A673 (cell line): ENCODE measurements around the gene AKAIN1. TPM values are rescaled to one million over a fixed set of nuclear protein-coding genes. Genes with fewer than 3 reads are reported as not detected.

Experiments used
- BruUV-seq: library from RNA; stranded (reverse); fragments of 400-500 nt; replicated peaks from 2 replicates; lab custom pipeline; 2021; lab: Mats Ljungman, UMichigan
- CTCF ChIA-PET: fragments of 300-600 bp; sonication (Branson Sonifier 250); formaldehyde crosslinking; loops from one replicate; lab custom pipeline; 2022; ENCODE audit warnings: antibody characterized with exemption; lab: Charles Lee
- POLR2A ChIA-PET: fragments of 300-600 bp; sonication (Branson Sonifier 250); formaldehyde crosslinking; loops from one replicate; lab custom pipeline; 2022; ENCODE audit warnings: antibody characterized with exemption; ENCODE audit not compliant: low non-redundant PET; lab: Charles Lee
- DNase-seq: peaks from one replicate; pipeline ENCODE4 v3.0.0-alpha.2; 2015; ENCODE audit warnings: low spot score
- H3K27ac ChIP-seq: fragments of 200-600 bp; sonication (generic); 2 replicates; pipeline ENCODE4 v1.5.1; 2016; ENCODE audit warnings: mixed run types, low read depth, mild to moderate bottlenecking, mixed read lengths, antibody characterized with exemption, low read length; ENCODE audit not compliant: poor library complexity, severe bottlenecking
- H3K27me3 ChIP-seq: fragments of 200-600 bp; sonication (generic); replicated peaks from 2 replicates; pipeline ENCODE4 v1.6.1; 2017; ENCODE audit warnings: mixed run types, low read depth, mild to moderate bottlenecking, mixed read lengths, antibody characterized with exemption, low read length; ENCODE audit not compliant: insufficient read depth, poor library complexity
- H3K36me3 ChIP-seq: fragments of 200-600 bp; sonication (generic); 2 replicates; pipeline ENCODE4 v1.6.1; 2016; ENCODE audit warnings: mixed run types, mild to moderate bottlenecking, mixed read lengths, antibody characterized with exemption, low read length; ENCODE audit not compliant: insufficient read depth, poor library complexity, severe bottlenecking
- H3K4me1 ChIP-seq: fragments of 200-600 bp; sonication (generic); 2 replicates; pipeline ENCODE4 v1.6.1; 2017; ENCODE audit warnings: mixed run types, mild to moderate bottlenecking, mixed read lengths, antibody characterized with exemption, low read length; ENCODE audit not compliant: insufficient read depth, poor library complexity, severe bottlenecking
- H3K4me3 ChIP-seq: fragments of 200-600 bp; sonication (generic); 2 replicates; pipeline ENCODE4 v1.5.1; 2016; ENCODE audit warnings: low read depth, mixed run types, mild to moderate bottlenecking, mixed read lengths, low read length; ENCODE audit not compliant: poor library complexity, severe bottlenecking
- H3K9me3 ChIP-seq: fragments of 200-600 bp; sonication (generic); 2 replicates; pipeline ENCODE4 v1.6.1; 2016; ENCODE audit warnings: mixed run types, low read depth, mild to moderate bottlenecking, mixed read lengths, antibody characterized with exemption, low read length; ENCODE audit not compliant: poor library complexity, severe bottlenecking
- EZH2 ChIP-seq: fragments of 200-600 bp; sonication (generic); IDR thresholded peaks from 2 replicates; pipeline ENCODE4 v1.6.1; 2017; ENCODE audit warnings: borderline replicate concordance, low read depth, mild to moderate bottlenecking, mixed read lengths, antibody characterized with exemption, low read length; ENCODE audit not compliant: poor library complexity, severe bottlenecking
- intact Hi-C: fragments of 100-400 bp; cut with micrococcal nuclease; formaldehyde crosslinking; loops from one replicate; pipeline ENCODE4 v1.10.0; 2022; ENCODE audit not compliant: unreplicated experiment
- total RNA-seq: library from RNA; stranded (reverse); gene quantifications from 2 replicates; pipeline ENCODE4 v1.2.3, GENCODE V29; 2021
- TF ChIP-seq, protein P1 (sequence below): fragments of 300-800, 200-600 bp; sonication (generic); conservative IDR thresholded peaks from 2 replicates; pipeline ENCODE4 v1.5.1; 2017; ENCODE audit warnings: low read depth, mild to moderate bottlenecking, antibody characterized with exemption, low read length, moderate library complexity, mixed read lengths

Gene AKAIN1
- total RNA-seq, 1 experiment from 2014 or later, result not detected

DNA sequence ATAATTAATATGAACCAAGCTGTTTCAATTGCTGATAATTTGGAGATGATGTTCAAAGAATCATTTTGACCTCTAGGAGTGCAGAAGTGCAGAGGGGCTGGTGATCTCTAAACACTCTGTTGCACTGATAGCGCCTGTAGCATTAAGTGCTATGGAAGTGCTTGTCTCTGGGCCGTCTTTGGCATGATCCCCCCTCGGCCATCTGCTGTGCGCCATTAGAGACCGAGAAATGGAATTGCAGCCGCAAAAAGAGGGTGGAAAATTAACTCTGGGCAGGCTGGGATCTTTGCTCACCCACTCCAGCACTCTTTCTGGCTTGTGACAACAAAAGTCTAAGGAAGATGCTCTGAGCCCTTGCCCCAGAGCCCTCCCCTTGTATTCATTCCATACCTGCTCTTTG lies 23.4 kb downstream of the AKAIN1 start:
- no peak for DNase-seq
- Histone ChIP-seq H3K4me3 (no peak overlapping the region), H3K27me3 (peaks cover 15% of the 10 kb centered on the region), H3K9me3 (no peaks in the 10 kb centered on the region), H3K36me3 (no peaks in the 10 kb centered on the region), H3K27ac (no peak overlapping the region), H3K4me1 (no peaks in the 10 kb centered on the region)
- intact Hi-C loops, result no loop called here
- BruUV-seq, result no TSS peak
- TF ChIP-seq EZH2, result no peak
- TF ChIP-seq, protein P1, sequence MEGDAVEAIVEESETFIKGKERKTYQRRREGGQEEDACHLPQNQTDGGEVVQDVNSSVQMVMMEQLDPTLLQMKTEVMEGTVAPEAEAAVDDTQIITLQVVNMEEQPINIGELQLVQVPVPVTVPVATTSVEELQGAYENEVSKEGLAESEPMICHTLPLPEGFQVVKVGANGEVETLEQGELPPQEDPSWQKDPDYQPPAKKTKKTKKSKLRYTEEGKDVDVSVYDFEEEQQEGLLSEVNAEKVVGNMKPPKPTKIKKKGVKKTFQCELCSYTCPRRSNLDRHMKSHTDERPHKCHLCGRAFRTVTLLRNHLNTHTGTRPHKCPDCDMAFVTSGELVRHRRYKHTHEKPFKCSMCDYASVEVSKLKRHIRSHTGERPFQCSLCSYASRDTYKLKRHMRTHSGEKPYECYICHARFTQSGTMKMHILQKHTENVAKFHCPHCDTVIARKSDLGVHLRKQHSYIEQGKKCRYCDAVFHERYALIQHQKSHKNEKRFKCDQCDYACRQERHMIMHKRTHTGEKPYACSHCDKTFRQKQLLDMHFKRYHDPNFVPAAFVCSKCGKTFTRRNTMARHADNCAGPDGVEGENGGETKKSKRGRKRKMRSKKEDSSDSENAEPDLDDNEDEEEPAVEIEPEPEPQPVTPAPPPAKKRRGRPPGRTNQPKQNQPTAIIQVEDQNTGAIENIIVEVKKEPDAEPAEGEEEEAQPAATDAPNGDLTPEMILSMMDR, result no peak
- ChIA-PET POLR2A (no interaction called here), CTCF (no interaction called here)

DNA sequence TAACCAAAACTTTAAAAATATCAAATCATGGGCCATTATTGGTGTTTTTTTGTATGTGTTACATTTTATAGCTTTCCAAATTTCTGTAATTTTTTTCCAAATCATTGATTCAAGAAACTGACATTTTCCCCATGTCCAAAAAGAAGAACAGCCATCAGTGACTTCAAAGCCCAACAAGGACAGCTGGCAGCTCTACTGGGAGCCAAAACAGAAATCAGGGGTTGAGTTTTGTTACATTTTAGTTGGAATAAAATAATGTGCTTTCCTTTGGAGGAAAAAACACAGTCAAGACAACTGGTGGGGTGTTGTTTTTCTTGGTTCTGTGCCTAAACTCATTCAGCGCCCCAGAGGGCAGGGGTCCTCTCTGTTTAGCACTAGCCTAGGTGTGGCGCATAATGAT lies 23.8 kb downstream of the AKAIN1 start:
- POLR2A ChIA-PET, result no interaction called here
- TF ChIP-seq, protein P1, result no peak
- H3K9me3 ChIP-seq, result no peaks in the 10 kb centered on the region
- intact Hi-C loops, result no loop called here
- CTCF ChIA-PET, result no interaction called here
- BruUV-seq, result no TSS peak
- H3K27me3 ChIP-seq, result peaks cover 20% of the 10 kb centered on the region
- DNase-seq, result no peak
- no peak overlapping the region for H3K4me3 ChIP-seq
- H3K4me1 ChIP-seq, result no peaks in the 10 kb centered on the region
- H3K27ac ChIP-seq, result no peak overlapping the region
- no peaks in the 10 kb centered on the region for H3K36me3 ChIP-seq

DNA sequence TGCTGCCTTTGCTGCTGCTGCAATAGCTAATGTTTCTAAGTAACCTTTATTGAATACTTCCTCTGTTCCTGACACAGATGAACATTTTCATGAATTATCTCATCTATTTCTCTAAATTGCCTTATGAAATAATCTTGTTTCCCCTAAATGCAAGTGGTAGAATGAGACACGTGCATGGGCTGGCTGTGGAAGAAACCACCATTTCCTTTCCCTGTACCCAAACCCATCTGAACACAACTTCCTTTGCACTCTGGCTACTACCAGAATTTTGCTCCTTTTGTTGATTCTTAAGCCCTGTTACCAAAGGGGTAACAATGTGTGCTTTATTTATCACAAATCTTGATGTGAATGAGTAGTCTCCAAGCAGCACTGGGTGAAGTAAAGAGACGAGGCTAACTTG lies 29.2 kb downstream of the AKAIN1 start:
- H3K4me3 ChIP-seq, result no peak overlapping the region
- H3K36me3 ChIP-seq, result no peaks in the 10 kb centered on the region
- no TSS peak for BruUV-seq
- TF ChIP-seq EZH2, result no peak
- TF ChIP-seq, protein P1, result no peak
- ChIA-PET CTCF (no interaction called here), POLR2A (no interaction called here)
- peaks cover 39% of the 10 kb centered on the region for H3K27me3 ChIP-seq
- H3K9me3 ChIP-seq, result no peaks in the 10 kb centered on the region
- no peak for DNase-seq
- no peak overlapping the region for H3K27ac ChIP-seq
- intact Hi-C loops, result no loop called here
- H3K4me1 ChIP-seq, result no peaks in the 10 kb centered on the region
